ENCODE results near the gene PPP1R10.

Gene PPP1R10

DNA sequence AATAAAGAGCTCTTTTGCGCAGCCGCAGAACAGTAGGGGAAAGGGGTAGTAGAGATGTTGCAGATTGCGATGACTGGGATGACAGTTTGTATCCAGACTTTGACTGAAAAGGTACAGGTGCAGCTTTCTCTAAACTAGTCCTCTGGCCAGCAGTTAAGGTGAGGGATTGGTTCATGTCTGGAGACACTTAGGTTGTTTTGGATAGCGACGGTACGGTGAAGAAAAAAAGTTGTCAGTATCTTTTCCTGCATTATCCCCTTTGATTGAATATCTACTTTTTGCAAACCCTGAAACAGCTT, 59.4 kb downstream of the PPP1R10 start:
- Histone ChIP-seq H3K27me3 (ENCODE audit: low read depth, low read length) (no peaks in the 10 kb centered on the region), H3K9me3 (ENCODE audit: insufficient read depth, low read length) (no peaks in the 10 kb centered on the region), H3K27ac (ENCODE audit: low read length) (peak overlapping the region; percentile 92), H3K4me3 (ENCODE audit: low read length) (peak overlapping the region; percentile 99), H4K20me1 (ENCODE audit: insufficient read depth, low read length) (peaks cover 4% of the 10 kb centered on the region), H2AFZ (ENCODE audit: low read depth, low read length) (no peak overlapping the region), H3K36me3 (replicated peaks; ENCODE audit: low read depth, low read length) (peaks cover 13% of the 10 kb centered on the region), H3K4me1 (ENCODE audit: low read length) (peaks cover 8% of the 10 kb centered on the region), H3K4me2 (ENCODE audit: low read length) (peak overlapping the region; percentile 87), H3K9ac (ENCODE audit: low read length) (peak overlapping the region; percentile 99), H3K79me2 (ENCODE audit: low read length) (peaks cover 29% of the 10 kb centered on the region)
- TF ChIP-seq EZH2phosphoT487 (IDR thresholded peaks at IDR 0.05; ENCODE audit: low read depth), result no peak
- TF ChIP-seq, protein P1, sequence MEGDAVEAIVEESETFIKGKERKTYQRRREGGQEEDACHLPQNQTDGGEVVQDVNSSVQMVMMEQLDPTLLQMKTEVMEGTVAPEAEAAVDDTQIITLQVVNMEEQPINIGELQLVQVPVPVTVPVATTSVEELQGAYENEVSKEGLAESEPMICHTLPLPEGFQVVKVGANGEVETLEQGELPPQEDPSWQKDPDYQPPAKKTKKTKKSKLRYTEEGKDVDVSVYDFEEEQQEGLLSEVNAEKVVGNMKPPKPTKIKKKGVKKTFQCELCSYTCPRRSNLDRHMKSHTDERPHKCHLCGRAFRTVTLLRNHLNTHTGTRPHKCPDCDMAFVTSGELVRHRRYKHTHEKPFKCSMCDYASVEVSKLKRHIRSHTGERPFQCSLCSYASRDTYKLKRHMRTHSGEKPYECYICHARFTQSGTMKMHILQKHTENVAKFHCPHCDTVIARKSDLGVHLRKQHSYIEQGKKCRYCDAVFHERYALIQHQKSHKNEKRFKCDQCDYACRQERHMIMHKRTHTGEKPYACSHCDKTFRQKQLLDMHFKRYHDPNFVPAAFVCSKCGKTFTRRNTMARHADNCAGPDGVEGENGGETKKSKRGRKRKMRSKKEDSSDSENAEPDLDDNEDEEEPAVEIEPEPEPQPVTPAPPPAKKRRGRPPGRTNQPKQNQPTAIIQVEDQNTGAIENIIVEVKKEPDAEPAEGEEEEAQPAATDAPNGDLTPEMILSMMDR (IDR thresholded peaks at IDR 0.05; ENCODE audit: low read depth, low read length), result no peak

DNA sequence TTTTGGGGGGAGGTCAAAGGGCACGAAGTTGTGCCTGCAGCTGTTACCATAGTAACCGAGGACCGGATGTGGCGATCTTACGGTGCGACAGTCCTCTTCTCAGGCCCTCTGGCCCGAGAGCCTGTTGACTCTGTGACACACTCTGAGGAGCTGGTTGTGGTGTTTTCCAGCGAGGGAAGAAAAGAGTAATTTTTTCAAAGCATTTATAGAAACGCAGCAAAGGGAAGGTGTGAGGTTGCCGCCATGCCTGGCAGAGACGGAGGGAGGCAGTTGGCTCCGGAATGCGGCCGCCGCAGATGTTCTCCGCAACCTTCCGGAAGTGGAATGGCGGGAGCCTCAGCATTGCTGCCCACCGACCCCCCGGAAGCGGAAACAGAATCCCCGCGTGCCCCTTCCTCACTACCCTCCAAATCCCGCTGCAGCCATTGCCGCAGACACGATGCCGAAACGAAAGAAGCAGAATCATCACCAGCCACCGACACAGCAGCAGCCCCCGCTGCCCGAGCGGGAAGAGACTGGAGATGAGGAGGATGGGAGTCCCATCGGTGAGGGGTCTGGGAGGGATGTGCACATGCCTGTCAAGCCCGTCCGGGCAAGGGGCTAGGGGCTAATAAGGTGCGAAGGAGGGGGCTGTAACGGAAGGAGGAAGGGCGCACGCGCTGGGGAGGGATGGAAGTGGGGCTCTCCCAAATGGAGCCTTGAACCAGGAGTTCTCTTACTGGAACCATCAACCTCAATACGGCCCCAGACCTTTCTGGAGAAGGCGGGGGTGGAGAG, 59.9 kb downstream of the PPP1R10 start, which contains the start of gene PRR3:
Gene PRR3, plus strand, starts transcription at position 390 of the 777 bp plus-strand sequence. Its CDS starts 50 bp downstream, at position 440.
- Histone ChIP-seq H3K36me3 (replicated peaks; ENCODE audit: low read depth, low read length) (peaks cover 12% of the 10 kb centered on the region), H3K9me3 (ENCODE audit: insufficient read depth, low read length) (no peaks in the 10 kb centered on the region), H4K20me1 (ENCODE audit: insufficient read depth, low read length) (peaks cover 4% of the 10 kb centered on the region), H3K4me3 (ENCODE audit: low read length) (peak within 1 kb of the TSS; percentile 99), H3K79me2 (ENCODE audit: low read length) (peaks cover 29% of the 10 kb centered on the region), H3K4me2 (ENCODE audit: low read length) (peak within 1 kb of the TSS; percentile 87), H3K4me1 (ENCODE audit: low read length) (peaks cover 8% of the 10 kb centered on the region), H3K9ac (ENCODE audit: low read length) (peak within 1 kb of the TSS; percentile 99), H3K27ac (ENCODE audit: low read length) (peak within 1 kb of the TSS; percentile 92), H2AFZ (ENCODE audit: low read depth, low read length) (peak within 1 kb of the TSS; percentile 87; the same call in 1 of the 2 replicates), H3K27me3 (ENCODE audit: low read depth, low read length) (no peaks in the 10 kb centered on the region)
- TF ChIP-seq EZH2phosphoT487 (IDR thresholded peaks at IDR 0.05; ENCODE audit: low read depth), result no peak
- TF ChIP-seq, protein P1 (IDR thresholded peaks at IDR 0.05; ENCODE audit: low read depth, low read length), result no peak

DNA sequence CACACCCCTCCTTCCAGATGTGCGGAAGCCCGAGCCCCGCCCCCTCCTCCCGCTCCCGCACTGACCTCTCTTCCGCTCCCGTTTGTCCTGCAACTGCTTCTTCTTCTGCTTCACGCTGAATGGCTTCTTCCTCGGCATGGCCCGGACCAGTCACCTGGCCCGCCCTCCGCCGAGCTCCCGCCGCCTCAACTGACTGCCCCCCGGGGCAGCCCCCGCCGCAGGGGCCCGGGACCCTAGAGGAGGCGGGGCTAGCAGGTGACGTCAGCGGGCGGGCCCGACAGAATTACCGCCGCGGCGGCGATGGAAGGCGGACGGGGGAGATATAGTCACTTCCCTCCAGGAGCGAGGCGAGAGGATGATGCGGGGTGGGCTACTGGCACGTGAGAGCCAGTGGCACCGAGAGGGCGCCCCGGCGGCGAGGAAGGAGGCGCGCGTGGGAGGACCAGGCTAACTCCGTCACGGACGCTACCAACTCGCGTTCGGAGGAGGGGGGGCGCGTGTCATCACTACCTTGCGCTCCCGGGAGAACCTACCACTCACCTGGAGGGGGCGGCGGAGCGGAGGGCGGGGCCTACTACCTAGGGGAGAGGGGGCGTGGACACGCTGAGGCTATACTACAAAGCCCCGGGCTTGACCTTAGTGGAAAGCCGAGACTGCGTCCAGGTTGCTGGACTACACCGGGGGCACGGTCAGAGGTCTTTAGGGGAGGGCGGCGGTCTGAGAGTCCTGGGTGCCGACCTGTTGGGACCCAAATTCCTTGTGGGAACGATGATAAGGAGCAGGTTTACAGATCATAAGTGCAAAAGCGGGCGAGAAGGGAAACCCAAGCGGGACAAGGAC, 60.8 kb downstream of the PPP1R10 start, which contains the start of gene GNL1:
Gene GNL1, minus strand, starts transcription at position 424 of the 840 bp plus-strand sequence. Its CDS starts 286 bp downstream, at position 138.
- Histone ChIP-seq H3K4me1 (ENCODE audit: low read length) (peaks cover 8% of the 10 kb centered on the region), H3K9ac (ENCODE audit: low read length) (peak within 1 kb of the TSS; percentile 99), H3K27me3 (ENCODE audit: low read depth, low read length) (no peaks in the 10 kb centered on the region), H3K27ac (ENCODE audit: low read length) (peak within 1 kb of the TSS; percentile 92), H3K4me2 (ENCODE audit: low read length) (peak within 1 kb of the TSS; percentile 87), H3K36me3 (replicated peaks; ENCODE audit: low read depth, low read length) (peaks cover 12% of the 10 kb centered on the region), H3K4me3 (ENCODE audit: low read length) (peak within 1 kb of the TSS; percentile 99), H3K79me2 (ENCODE audit: low read length) (peaks cover 29% of the 10 kb centered on the region), H2AFZ (ENCODE audit: low read depth, low read length) (peak within 1 kb of the TSS; percentile 87), H4K20me1 (ENCODE audit: insufficient read depth, low read length) (peaks cover 4% of the 10 kb centered on the region), H3K9me3 (ENCODE audit: insufficient read depth, low read length) (no peaks in the 10 kb centered on the region)
- no peak for TF ChIP-seq EZH2phosphoT487 (IDR thresholded peaks at IDR 0.05; ENCODE audit: low read depth)
- TF ChIP-seq, protein P1 (IDR thresholded peaks at IDR 0.05; ENCODE audit: low read depth, low read length), result no peak

DNA sequence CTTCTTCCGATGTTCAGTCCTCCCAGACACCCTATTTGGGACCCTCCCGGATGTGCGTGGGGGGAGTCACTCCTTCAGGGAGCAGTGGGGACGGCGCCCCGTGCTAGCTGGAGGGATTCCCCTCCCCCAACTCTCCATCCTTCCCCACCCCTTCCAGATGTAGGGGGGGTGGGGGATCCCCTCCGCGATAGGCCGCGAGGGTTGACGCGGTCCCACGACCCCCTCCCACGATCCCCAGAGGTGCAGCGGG, 61.3 kb downstream of the PPP1R10 start:
- Histone ChIP-seq H2AFZ (ENCODE audit: low read depth, low read length) (peak overlapping the region; percentile 75), H3K9me3 (ENCODE audit: insufficient read depth, low read length) (no peaks in the 10 kb centered on the region), H3K4me1 (ENCODE audit: low read length) (peaks cover 8% of the 10 kb centered on the region), H3K79me2 (ENCODE audit: low read length) (peaks cover 29% of the 10 kb centered on the region), H3K4me3 (ENCODE audit: low read length) (peak overlapping the region; percentile 99), H3K27me3 (ENCODE audit: low read depth, low read length) (no peaks in the 10 kb centered on the region), H3K9ac (ENCODE audit: low read length) (peak overlapping the region; percentile 99), H4K20me1 (ENCODE audit: insufficient read depth, low read length) (peaks cover 4% of the 10 kb centered on the region), H3K36me3 (replicated peaks; ENCODE audit: low read depth, low read length) (peaks cover 12% of the 10 kb centered on the region), H3K4me2 (ENCODE audit: low read length) (peak overlapping the region; percentile 87), H3K27ac (ENCODE audit: low read length) (peak overlapping the region; percentile 92)
- no peak for TF ChIP-seq EZH2phosphoT487 (IDR thresholded peaks at IDR 0.05; ENCODE audit: low read depth)
- TF ChIP-seq, protein P1 (IDR thresholded peaks at IDR 0.05; ENCODE audit: low read depth, low read length), result no peak

Data from OCI-LY3 (cell line).